Measurements from ENCODE around the gene STARD7. TPM values are rescaled to one million over a fixed set of nuclear protein-coding genes. Genes with fewer than 3 reads are reported as not detected.
A peak's percentile ranks its signal among the peaks of the same experiment; 100 is the strongest.

The STARD7 gene
- total and polyA plus RNA-seq, 9 of the 15 experiments (the other 6 are each of a cell fraction or from before 2014, with no cell fraction given): 90.9 to 196 (median 145) TPM

DNA sequence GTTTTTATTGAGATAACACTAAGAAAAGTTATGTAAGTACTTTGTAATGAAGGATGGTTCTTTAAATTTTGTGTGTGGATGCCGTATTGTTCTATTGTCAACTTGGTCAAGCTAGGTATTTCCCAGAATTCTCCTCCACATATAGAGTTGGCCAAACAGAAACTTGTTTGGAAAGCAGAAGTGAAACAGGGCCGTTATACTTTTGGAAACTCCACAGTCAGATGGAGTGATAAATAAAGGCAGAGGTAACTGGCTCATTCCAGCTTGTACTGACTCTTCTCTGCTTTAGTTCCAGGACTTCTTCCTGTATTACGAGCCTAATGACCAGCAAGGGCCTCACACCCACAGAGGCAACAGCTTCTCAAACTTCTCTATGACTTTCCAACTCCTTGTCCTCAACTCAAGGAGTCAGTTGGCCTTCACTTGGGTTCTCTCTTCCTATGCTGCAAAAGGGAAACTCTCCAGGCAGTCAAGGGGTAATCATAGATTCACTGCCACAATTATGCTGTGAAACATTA lies 16.4 kb upstream of the STARD7 start (continued):
- TF ChIP-seq, protein P1, sequence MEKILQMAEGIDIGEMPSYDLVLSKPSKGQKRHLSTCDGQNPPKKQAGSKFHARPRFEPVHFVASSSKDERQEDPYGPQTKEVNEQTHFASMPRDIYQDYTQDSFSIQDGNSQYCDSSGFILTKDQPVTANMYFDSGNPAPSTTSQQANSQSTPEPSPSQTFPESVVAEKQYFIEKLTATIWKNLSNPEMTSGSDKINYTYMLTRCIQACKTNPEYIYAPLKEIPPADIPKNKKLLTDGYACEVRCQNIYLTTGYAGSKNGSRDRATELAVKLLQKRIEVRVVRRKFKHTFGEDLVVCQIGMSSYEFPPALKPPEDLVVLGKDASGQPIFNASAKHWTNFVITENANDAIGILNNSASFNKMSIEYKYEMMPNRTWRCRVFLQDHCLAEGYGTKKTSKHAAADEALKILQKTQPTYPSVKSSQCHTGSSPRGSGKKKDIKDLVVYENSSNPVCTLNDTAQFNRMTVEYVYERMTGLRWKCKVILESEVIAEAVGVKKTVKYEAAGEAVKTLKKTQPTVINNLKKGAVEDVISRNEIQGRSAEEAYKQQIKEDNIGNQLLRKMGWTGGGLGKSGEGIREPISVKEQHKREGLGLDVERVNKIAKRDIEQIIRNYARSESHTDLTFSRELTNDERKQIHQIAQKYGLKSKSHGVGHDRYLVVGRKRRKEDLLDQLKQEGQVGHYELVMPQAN (IDR thresholded peaks at IDR 0.05; ENCODE audit: borderline replicate concordance): no peak
- TF ChIP-seq ZFPM2 (CRISPR knock-in tag; IDR thresholded peaks at IDR 0.05) (no peak), HNRNPUL1 (IDR thresholded peaks at IDR 0.05; ENCODE audit: low read length) (no peak), PRPF4 (IDR thresholded peaks at IDR 0.05; ENCODE audit: insufficient read depth, low read depth, low read length, poor library complexity, severe bottlenecking) (no peak), KLF13 (tag; IDR thresholded peaks at IDR 0.05; ENCODE audit: borderline replicate concordance, low read depth) (no peak), ZNF445 (CRISPR knock-in tag; IDR thresholded peaks at IDR 0.05; ENCODE audit: low read depth) (peak; percentile 66; the same call in 1 of the 2 replicates), PPARD (CRISPR knock-in tag; IDR thresholded peaks at IDR 0.05) (no peak), SAP30 (IDR thresholded peaks at IDR 0.05; ENCODE audit: borderline replicate concordance, insufficient read depth, low read depth, low read length, poor library complexity, severe bottlenecking) (no peak), ZNF77 (CRISPR knock-in tag; IDR thresholded peaks at IDR 0.05) (no peak), MIER1 (IDR thresholded peaks at IDR 0.05; ENCODE audit: low read depth) (no peak), RBM39 (optimal IDR thresholded peaks at IDR 0.05; ENCODE audit: low read depth, low read length) (no peak), RBM22 (IDR thresholded peaks at IDR 0.05; ENCODE audit: low read depth, low read length, poor library complexity, severe bottlenecking) (no peak), ZNF165 (CRISPR knock-in tag; IDR thresholded peaks at IDR 0.05; ENCODE audit: borderline replicate concordance) (no peak), PHB2 (IDR thresholded peaks at IDR 0.05; ENCODE audit: low read depth) (no peak)
- TF ChIP-seq, protein P2, sequence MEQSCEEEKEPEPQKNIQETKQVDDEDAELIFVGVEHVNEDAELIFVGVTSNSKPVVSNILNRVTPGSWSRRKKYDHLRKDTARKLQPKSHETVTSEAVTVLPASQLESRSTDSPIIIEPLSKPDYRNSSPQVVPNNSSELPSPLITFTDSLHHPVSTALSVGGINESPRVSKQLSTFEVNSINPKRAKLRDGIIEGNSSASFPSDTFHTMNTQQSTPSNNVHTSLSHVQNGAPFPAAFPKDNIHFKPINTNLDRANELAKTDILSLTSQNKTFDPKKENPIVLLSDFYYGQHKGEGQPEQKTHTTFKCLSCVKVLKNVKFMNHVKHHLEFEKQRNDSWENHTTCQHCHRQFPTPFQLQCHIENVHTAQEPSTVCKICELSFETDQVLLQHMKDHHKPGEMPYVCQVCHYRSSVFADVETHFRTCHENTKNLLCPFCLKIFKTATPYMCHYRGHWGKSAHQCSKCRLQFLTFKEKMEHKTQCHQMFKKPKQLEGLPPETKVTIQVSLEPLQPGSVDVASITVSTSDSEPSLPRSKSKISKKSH (CRISPR knock-in tag; IDR thresholded peaks at IDR 0.05): no peak
- TF ChIP-seq, protein P3, sequence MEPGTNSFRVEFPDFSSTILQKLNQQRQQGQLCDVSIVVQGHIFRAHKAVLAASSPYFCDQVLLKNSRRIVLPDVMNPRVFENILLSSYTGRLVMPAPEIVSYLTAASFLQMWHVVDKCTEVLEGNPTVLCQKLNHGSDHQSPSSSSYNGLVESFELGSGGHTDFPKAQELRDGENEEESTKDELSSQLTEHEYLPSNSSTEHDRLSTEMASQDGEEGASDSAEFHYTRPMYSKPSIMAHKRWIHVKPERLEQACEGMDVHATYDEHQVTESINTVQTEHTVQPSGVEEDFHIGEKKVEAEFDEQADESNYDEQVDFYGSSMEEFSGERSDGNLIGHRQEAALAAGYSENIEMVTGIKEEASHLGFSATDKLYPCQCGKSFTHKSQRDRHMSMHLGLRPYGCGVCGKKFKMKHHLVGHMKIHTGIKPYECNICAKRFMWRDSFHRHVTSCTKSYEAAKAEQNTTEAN (CRISPR knock-in tag; IDR thresholded peaks at IDR 0.05): no peak
- TF ChIP-seq, protein P4, sequence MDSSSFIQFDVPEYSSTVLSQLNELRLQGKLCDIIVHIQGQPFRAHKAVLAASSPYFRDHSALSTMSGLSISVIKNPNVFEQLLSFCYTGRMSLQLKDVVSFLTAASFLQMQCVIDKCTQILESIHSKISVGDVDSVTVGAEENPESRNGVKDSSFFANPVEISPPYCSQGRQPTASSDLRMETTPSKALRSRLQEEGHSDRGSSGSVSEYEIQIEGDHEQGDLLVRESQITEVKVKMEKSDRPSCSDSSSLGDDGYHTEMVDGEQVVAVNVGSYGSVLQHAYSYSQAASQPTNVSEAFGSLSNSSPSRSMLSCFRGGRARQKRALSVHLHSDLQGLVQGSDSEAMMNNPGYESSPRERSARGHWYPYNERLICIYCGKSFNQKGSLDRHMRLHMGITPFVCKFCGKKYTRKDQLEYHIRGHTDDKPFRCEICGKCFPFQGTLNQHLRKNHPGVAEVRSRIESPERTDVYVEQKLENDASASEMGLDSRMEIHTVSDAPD (CRISPR knock-in tag; IDR thresholded peaks at IDR 0.05): no peak; the same call in 1 of the 2 replicates
- TF ChIP-seq, protein P5, sequence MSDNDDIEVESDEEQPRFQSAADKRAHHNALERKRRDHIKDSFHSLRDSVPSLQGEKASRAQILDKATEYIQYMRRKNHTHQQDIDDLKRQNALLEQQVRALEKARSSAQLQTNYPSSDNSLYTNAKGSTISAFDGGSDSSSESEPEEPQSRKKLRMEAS (CRISPR knock-in tag; IDR thresholded peaks at IDR 0.05): no peak
- TF ChIP-seq, protein P6, sequence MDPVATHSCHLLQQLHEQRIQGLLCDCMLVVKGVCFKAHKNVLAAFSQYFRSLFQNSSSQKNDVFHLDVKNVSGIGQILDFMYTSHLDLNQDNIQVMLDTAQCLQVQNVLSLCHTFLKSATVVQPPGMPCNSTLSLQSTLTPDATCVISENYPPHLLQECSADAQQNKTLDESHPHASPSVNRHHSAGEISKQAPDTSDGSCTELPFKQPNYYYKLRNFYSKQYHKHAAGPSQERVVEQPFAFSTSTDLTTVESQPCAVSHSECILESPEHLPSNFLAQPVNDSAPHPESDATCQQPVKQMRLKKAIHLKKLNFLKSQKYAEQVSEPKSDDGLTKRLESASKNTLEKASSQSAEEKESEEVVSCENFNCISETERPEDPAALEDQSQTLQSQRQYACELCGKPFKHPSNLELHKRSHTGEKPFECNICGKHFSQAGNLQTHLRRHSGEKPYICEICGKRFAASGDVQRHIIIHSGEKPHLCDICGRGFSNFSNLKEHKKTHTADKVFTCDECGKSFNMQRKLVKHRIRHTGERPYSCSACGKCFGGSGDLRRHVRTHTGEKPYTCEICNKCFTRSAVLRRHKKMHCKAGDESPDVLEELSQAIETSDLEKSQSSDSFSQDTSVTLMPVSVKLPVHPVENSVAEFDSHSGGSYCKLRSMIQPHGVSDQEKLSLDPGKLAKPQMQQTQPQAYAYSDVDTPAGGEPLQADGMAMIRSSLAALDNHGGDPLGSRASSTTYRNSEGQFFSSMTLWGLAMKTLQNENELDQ (CRISPR knock-in tag; IDR thresholded peaks at IDR 0.05; ENCODE audit: borderline replicate concordance): no peak

Data from K562 (cell line).